Transverse colon (tissue), 1 donor: ENCODE measurements around the gene OR10G2.

Experiments used
- EP300 ChIP-seq: sonication (generic); formaldehyde crosslinking; IDR thresholded peaks from one replicate; pipeline ENCODE4 v1.6.1; 2017; ENCODE audit warnings: antibody characterized with exemption, low read depth
- POLR2A ChIP-seq: fragments of 450-650 bp; IDR thresholded peaks from one replicate; pipeline ENCODE4 v1.6.1; 2016; ENCODE audit warnings: antibody characterized with exemption, mild to moderate bottlenecking, moderate library complexity

GRCh38 chr14:21669284-21669683 lies 34.5 kb upstream of the OR10G2 start:
- TF ChIP-seq EP300 (no peak), POLR2A (no peak)
